Daoy (cell line): ENCODE results near the gene PACRG. TPM values are rescaled to one million over a fixed set of nuclear protein-coding genes. Genes with fewer than 3 reads are reported as not detected.

Experiments used
- DNase-seq: peaks from one replicate; pipeline ENCODE4 v3.0.0-alpha.2; 2015; ENCODE audit warnings: low read depth
- total RNA-seq: library from RNA; depleted of rRNA; stranded (reverse); fragments of >200 nt; shearing (Covaris generic); gene quantifications from 2 replicates; pipeline ENCODE4 v1.2.3, GENCODE V29; 2014

Gene PACRG
- total RNA-seq, 1 experiment from 2014 or later: not detected

DNA sequence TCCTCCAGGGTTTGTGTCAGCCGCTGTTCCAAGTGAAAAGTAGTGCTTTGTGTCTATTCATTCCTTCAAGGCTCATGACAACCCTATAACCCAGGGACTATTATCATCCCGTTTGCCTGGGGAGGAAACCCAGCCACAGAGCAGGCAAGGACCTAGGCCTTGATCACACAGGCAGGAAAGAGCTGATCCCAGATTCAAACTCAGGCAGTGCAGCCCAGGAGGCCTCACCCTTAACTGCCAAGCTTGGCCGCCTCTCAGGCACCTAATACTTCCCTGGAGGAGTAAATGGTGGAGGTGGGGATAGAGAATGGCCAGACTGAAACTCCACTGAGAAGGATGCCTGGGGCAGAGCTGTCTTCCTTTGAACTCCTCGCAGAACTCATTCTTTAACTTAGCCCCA, 471.6 kb downstream of the PACRG start:
- DNase-seq: peak; percentile 22

DNA sequence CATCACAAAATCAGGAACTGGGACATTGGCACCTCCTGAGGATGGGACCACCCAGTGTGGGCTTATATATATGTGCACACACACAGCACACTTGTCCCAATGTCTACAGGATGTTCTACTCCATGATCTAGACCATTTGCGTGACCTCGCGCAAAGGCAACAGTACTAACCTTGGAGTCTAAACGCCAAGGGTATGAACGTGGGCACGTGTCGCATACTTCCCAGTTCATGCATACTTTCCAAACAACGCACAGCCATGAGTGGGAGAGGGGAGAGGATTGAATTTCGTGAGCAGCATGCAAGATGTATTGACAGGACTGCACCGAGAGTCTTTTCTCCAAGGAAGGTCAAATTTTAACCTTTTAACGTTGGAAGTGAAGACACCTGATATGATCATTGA, 472.5 kb downstream of the PACRG start:
- peak; percentile 33 for DNase-seq

DNA sequence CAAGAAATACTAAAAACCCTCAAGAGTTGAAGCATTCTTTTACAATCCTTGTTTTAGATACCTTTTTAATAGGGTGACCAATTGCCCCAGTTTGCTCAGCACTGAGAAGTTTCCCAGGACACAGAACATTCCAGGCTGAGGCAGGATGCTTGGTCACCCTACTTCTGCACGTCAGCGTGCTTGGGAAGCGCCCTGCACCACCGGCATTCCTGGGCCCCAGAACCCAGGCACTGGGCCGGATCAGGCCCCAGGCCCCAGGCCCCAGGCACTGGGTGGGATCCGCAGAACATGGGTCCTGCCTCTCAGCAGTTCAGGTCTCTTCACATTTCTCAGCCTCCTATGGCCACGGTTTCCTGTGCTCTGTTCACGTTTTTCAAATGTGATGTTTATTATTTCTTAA, 472.9 kb downstream of the PACRG start:
- peak; percentile 54 for DNase-seq

DNA sequence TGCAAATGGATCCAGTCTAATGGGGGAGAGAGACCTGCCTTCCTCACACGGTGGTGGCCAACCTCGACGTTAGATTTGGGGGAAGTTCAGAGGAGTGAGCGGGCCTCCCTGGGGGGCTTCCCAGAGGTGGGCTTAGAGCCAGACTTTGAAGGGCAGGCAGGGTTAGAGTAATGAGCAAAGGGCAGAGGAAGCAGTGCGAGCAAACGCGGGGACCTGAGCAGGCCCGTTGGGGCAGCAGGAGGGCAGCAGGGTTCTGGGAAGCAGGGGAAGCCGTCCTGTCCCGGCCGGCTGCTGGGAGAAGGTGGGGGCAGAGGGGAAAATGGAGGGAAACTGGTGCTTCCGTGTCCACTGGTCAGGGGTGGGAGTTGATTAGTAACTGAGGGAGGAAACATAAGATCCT, 474.1 kb downstream of the PACRG start:
- DNase-seq: peak; percentile 8

DNA sequence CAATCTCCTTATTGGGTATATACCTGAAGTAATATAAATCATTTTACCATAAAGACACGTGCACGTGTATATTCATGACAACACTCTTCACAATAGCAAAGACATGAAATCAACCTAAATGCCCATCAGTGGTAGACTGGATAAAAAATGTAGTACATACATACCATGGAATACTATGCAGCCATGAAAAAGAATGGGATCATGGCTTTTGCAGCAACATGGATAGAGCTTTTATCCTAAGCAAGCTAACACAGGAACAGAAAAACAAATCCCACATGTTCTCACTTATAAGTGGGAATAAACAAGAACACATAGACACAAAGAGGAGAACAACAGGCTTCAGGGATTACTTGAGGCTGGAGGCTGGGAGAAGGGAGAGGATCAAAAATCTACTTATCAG, 478.4 kb downstream of the PACRG start:
- DNase-seq: no peak

DNA sequence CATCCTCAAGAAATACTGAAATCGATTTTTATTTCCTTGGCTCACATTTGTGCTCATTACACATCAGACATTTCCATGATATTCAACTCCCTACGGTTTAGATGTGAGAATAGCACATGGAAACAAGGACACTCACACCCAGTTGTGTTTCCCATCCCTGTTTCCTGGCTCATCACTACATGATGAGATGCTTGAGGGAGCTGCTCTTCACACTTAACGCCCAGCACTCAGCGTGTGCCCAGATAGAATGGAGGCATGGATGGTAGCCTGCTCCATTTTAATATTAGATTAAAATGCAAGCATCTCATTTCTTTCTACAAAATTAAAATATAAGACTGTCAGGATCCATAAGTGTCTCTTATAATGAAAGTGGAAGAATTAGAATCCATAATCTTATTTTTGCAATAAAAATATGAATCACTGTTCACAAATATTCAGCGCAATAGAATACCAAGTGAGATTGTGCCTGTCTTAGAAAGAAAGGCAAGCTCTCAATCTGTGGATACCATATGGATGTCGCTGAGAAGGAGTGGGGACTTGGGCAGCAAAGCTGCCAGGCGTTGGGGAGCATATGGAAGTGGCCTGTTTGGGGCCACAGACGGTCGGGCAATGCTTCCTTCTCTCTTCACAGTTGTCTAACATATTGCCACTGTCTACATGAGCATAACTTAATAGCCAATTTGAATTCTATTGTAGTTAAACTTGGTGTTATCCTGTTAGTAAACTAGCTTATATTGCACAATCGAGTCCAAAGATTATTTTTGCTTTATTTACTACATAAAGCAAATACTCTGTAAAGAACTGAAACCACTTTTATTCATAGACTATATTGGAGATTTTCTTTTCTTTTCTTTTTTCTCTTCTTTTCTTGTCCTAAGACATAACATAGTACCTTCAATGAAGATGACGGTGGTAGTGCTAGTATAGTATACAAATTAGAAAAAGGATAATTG, 479.9 kb downstream of the PACRG start:
- DNase-seq: no peak

DNA sequence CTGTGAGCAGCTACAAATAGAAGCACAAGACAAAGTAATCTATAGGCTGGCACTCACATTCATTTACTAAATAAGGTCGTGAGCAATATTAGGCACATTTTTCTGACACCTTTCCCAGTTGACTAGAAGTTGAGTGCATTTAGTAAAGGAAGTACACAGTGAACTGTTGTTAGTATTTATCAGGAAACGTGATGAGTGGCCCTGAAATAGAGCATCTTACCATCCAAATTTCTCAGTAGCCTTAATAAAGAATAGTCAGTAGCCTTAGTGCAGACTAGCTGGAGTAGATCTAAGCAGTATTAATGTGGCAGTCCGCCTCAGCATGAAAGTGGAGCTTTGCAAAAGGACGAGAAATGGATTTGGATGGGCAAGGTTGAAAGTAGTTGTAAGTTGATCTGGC, 481.2 kb downstream of the PACRG start:
- no peak for DNase-seq

DNA sequence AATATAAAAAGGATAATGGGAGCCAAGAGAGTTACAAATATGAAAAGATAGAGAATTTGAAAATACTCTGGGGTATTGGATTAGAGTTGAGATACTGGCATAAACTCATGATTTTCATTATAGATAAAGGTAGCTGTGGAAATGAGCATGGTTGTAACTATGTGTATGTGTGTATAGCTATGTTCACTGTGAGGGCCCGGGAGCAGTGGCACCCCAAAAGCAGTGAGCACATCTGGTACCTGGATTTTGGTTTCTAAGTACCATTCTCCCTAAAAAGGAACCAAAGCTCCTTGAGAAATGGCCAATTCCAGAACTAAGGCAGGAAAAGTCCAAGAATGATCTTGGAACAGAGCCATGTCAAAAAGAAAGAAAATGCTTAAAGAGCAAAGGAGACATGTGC, 484.3 kb downstream of the PACRG start:
- DNase-seq: no peak

DNA sequence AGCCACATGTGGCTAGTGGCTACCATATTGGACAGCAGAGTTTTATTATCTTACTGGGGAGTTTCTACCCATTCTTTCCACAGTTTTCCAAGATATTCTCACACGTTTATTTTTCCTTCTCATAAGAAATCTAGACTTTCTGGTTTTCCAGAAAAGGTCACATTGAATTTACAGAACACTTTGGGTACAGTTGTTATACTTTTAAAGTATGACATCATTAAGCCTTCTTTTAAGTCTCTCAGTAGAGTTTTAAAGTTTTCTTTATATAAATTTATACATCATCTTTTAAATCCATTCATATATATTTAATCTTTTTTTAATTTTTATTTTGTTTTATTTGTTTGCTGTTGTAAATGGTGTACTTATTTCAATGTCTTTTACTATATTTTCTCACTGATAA, 486.5 kb downstream of the PACRG start:
- no peak for DNase-seq

DNA sequence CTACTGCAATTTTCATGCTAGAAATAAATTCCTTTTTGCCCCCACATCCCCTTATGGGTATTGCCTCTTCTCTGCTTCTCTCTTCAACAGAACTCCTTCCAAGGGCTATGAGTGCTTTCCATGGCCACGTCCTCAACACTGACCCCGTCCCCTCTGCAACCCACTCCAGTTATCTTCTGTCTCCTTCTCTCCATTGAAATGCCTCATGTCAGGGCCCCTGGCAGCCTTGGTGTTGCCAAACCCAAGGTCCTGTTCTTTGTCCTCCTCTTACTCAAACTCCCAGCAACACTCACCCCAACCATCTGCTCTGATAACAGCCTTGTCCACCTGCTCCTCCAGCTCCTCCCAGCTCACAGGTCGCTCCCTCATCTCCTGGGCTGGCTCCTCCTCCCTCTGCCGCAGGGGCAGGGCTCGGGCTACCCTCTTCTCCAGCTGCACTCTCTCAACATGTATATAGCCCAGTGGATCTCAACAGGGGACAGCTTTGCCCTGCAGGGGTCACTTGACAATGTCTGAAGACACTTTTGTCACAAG, 490.7 kb downstream of the PACRG start:
- no peak for DNase-seq

DNA sequence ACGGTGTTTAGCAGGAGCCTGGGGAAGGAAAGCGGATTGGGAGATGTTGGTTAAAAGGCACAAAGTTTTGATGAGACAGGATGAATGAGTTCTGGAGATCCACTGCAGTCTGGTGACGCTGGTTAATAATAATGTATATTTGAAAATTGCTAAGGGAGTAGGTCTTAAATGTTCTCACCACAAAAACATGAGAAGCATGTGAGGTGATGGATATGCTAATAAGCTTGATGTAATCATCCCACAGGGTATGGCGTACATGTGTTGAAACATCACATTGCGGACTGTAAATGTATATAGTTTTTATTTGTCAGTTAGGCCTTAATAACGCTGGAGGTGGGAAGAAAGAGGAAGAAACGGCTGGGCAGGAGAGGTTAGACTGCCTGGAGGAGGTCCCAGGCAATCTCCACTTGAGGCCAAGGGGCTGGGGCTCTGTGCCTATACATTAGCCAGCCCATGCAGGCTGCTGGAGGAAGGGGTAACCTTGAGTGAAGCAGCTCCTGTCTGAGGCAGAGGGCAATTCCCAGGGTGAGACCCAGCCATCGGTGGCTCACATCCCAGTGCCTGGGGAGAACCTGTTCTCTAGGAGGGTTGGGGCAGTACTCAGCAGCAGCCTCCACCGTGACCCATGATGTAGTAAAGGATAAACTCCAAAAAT, 498.5 kb downstream of the PACRG start:
- peak; percentile 87 for DNase-seq

DNA sequence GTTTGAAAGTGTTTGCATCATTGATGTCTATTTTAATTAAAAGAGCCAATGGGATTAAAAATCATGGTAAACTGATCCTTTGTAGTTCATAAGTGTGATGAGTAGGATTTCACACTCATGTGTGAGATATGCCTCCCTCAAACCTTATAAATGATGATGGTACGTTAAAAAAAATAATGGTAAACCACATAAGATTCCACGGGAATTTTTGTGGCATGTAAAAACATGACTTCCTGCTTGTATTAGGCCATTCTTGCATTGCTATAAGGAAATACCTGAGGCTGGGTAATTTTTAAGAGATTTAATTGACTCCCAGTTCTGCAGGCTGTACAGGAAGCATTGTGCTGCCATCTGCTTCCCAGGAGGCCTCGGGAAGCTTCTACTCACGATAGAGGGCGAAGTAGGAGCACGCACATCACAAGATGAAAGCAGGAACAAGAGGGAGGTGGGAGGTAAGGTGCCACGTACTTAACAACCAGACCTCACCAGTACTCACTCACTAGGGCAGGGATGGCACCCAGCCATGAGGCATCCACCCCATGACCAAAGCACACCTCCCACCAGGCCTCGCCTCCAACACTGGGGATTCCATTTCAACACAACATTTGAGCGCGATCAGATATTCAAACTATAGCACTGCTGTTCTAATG, 499.2 kb downstream of the PACRG start:
- DNase-seq: peak; percentile 94

DNA sequence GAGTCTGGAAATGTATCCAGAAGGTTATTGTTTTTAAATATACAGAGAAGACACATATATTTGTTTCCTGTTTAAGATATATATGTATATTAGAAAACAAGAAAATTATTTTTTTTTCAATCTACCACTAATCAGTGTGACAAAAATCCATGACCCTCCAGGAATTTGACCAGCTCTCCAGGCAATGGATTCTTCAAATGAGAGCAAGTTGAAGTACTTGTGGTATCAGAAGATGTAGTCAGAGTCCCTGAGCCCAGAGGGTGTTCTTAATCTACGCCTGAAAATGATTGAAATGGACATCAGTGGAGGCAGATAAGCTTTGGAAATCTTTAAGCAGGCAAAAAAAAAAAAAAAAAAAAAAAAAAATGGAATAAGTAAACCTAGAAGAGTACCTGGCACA, 500.3 kb downstream of the PACRG start:
- DNase-seq: no peak

DNA sequence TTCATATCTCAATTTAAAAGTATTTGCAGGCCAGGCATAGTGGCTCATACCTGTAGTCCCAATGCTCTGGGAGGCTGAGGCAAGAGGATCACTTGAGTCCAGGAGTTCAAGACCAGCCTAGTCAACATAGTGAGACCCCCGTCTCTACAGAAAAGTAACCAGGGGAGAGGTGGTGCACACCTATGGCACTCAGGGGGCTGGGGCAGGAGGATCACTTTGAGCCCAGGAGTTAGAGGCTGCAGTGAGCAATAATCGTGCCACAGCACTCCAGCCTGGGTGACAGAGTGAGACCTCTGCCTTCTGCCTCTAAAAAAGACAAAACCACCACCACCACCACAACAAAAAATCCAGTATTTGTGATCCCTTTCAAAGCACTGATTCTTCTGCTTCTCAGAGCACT, 501.3 kb downstream of the PACRG start:
- no peak for DNase-seq

DNA sequence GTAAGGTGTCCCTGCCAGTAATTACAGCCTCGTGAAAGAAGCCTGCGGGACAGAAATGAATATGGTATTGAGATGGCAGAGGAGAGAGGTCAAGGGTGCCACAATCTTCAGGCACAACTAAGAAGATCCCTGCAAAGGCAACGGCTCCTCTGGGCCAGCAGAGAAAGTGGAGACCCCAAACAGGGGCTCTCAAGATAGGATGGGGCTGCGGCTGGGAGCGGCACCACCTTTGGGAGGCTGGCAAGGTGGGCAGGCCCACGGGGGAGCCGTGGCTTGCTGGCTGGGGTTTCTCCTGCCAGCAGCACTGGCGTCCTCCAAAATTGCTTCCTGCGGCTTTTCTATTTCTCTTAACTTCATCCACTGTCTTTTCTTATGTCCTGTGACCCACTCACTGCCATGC, 503.1 kb downstream of the PACRG start:
- DNase-seq: no peak

DNA sequence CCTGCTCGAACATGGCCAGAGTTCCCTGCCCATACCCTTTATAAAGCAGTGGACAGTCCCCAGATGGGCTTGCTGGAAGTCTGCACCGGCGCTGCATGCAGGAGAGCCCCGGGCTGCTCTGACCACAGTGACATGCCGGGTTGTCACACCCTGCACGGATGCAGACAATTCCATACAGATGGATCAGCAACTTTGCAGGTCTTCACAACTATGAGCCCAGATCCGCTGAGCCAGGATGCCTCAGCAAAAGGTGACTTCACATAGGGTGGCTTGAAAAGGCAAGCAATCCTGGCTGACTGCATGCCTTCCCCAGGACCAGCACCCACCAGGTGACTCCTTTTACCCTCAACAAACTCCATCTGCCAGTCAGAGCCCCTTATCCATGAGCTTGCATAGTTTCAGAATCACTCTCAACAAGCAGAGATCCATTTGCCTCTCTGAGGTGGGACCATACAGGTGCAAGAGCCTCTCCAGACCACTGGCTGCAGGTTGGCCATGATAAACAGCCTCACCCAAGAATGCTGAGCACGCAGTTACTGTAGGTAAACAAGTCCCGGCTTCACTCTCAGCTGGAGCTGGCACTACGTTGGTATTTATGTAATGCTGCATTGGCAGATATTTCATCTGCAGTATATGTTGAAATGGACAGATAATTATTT, 503.7 kb downstream of the PACRG start:
- no peak for DNase-seq

DNA sequence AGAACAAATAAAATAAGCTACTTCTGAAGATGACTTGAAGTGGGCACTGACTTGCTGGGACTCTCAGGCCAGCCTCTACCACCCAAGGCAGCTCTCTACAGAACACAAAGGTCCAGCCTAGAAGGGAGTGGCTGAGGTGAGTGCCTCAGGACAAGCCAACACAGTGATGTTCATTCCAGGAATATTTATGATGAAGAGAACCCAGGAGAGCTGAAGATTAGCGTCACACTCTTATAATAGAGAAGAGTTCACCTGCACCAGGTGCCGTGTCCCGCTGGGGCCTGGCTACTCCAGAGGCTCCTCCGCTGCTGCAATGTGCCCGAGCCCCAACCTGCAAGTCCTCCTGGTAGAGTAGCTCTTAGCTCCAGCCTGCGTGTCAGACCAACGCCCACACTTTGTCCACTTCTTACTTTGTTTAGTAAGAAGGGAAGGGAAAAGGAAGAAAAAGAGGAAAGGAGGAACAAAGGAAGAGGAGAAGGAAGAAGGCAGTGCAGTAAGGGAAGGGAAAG, 504.3 kb downstream of the PACRG start:
- DNase-seq: no peak

DNA sequence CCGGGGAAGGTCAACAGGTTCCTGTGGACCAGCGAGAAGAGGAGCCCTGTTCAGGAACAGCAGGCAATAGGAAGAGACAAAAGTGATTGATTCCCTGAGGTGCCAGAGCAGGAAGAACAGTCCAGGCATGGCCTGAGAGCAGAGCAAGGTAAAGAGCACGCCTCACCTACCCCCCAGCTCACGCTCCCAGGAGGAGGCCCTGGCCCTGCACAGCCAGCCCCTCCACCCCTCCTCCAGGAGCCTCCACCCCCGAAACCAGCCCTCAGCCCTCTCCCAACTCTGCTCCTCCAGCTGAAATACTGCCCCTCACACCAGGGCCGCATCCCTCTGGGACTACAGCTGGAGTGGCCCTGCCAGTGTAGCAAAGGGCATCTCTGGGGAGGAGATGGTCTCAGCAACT, 504.9 kb downstream of the PACRG start:
- no peak for DNase-seq

DNA sequence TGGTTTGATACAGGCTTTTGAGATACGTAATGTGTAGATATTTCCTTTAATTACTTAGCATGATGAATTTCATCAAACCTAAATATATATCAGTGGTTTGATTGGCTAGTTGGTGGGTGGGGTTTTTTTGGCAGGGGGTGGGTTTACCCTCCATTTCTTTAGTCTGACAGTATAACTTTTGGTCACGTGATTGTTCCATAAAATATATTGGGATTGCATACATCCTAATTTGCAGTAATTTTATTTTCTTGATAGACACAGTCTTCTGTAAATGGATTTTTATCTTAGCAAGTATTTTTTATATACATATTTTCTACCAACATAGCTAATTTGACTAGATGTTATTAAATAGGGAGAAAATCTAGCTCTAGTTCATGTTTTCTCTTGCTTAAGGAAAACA, 509.3 kb downstream of the PACRG start:
- no peak for DNase-seq

DNA sequence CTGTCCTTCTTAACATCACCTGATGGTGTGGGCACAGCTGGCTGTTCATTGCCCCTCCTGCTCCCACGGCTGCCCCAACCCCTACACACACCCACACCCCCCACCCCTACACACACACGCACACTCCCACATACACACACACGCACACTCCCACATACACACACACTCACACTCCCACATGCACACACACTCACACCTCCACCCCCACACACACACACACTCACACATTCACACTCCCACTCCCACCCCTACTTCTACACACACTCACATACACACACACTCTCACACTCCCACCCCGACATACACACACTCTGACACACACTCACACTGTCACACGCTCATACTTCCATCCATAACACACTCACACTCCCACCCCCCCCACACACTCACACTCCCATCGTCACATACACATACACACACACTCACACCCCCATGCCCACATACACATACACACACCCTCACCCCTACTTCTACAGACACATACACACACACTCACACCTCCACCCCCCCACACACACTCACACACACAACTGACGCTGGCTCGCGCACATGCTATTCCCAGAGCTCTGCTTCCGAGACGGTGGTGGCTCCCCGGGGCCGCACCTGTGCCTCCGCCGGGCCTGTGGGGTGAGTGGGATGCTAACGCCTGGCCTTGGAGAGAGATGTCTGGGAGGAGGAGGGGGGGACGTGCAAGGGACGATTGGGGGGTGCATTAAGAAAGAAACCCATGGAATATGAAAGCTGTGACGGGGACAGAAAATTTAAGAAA, 512.0 kb downstream of the PACRG start:
- DNase-seq: no peak

DNA sequence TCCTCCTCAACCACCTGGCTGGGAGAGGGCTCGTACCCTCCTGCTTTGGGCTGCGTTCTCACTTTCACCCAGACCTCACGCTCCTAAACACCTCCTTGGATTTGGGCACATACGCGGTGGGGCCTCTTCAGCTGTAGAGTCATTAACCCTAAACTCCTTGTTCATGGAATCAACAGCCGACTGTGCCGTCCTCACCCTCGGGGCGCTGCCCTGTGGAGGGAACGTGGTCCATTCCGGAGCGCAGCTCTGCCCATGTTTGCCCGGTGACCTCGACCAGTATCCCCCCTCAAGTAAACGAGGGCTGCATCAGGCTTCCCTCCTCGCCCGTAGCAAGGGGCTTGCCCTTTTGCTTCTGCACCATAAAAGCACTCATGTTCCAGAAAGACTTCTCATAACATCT, 512.8 kb downstream of the PACRG start:
- DNase-seq: no peak
